HG03280 (cell line): ENCODE data around the gene PAN2.
"Not testable (repeated sequence)": the region's sequence is repeated elsewhere in the genome, so short reads cannot be mapped to it uniquely, and the experiment has no call there.

Source experiments
- ATAC-seq: cut with Tn5 transposase; IDR thresholded peaks from one replicate; pipeline ENCODE4 v1.9.1; 2021; ENCODE audit warnings: mild to moderate bottlenecking, moderate library complexity; ENCODE audit not compliant: unreplicated experiment

The PAN2 gene

DNA sequence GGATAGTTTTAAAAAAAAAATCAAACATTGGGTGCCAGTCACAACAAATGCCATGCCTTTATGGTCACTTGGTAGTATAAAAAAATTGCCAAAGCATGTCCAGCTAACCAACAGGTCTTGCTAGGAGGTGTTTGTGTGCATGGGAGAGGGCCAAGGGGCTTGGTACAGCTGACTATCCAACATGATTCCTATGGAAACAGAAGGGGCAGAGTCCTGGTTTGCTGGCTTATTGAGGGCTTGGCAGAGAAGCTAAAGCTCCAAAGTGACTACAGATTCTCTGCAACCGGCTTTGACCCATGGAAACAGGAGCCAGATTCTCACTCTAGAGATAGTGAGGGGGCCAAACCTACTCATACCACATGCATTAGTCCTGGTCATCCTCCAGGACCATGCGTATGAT is 61.3 kb downstream of the PAN2 start:
- not testable (repeated sequence) for ATAC-seq

GRCh38 chr12:56271031-56271430 is 62.8 kb downstream of the PAN2 start:
- no peak for ATAC-seq

- peak; percentile 2 for ATAC-seq
These were observed 66.2 kb downstream of the PAN2 start for GRCh38 chr12:56267443-56268071.

- peak; percentile 93 for ATAC-seq
These were observed 66.9 kb downstream of the PAN2 start, which contains the start of gene COQ10A for GRCh38 chr12:56266693-56267442. Gene COQ10A (plus strand): TSS chr12:56266942. CDS start chr12:56267119, 177 bp downstream.
